Measurements from ENCODE around the gene AAMDC. TPM values are rescaled to one million over a fixed set of nuclear protein-coding genes. Genes with fewer than 3 reads are reported as not detected.
"Not testable (repeated sequence)": the region's sequence is repeated elsewhere in the genome, so short reads cannot be mapped to it uniquely, and the experiment has no call there.

Gene AAMDC
- total and polyA plus RNA-seq, 9 donors = 37.0 to 48.3 (median 43.4) TPM

DNA sequence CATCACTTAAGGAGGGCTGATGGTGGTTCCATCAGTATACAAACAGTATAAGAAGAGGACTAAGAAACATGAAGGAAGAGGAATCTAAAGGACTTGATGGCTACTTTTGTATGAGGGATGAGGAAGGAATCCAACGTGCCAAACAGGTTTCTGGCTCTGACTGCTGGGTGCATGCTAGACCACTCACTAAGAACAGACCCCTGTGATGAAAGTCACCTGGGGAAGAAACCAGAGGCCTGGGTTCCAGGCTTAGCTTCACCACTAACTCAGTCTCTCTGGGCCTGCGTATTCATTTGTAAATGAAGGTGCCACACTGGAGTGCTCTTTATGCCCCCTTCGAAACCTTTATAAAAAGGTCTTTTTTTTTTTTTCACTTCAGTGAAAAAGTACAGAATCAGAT, 55.1 kb downstream of the AAMDC start:
- Histone ChIP-seq H3K4me3 (ENCODE audit: low read length) (no peak overlapping the region), H3K9me3 (replicated peaks; ENCODE audit: control insufficient read depth, low read depth, low read length) (no peaks in the 10 kb centered on the region), H3K27me3 (ENCODE audit: control insufficient read depth, insufficient read depth, low read length) (no peaks in the 10 kb centered on the region), H3K36me3 (ENCODE audit: control insufficient read depth, insufficient read depth, low read length) (peaks cover 54% of the 10 kb centered on the region), H3K4me1 (ENCODE audit: control insufficient read depth, insufficient read depth, low read length) (peaks cover 6% of the 10 kb centered on the region), H3K27ac (ENCODE audit: low read length) (no peak overlapping the region)
- WGBS (ENCODE audit: insufficient coverage) = no CpG with 5 or more reads among the region's 3 CpGs
- DNase-seq = no peak

DNA sequence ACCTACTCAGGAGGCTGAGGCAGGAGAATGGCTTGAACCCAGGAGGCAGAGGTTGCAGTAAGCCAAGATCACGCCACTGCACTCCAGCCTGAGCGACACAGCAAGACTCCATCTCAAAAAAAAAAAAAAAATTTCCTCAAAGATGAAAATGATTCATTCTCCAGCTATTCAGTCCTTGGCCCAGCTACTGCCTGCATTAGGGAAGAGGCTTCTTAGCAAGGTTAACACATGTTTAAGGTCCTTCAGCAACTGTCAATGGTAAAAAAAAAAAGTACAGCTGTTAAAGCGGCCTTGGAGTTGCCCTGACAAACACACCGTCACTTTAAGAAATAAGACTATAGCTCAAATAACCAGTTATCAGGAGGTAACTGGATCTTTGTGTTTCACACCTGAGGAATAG, 57.3 kb downstream of the AAMDC start:
- no CpG with 5 or more reads among the region's 4 CpGs for WGBS (ENCODE audit: insufficient coverage)
- H3K36me3 ChIP-seq (ENCODE audit: control insufficient read depth, insufficient read depth, low read length) = peaks cover 60% of the 10 kb centered on the region

DNA sequence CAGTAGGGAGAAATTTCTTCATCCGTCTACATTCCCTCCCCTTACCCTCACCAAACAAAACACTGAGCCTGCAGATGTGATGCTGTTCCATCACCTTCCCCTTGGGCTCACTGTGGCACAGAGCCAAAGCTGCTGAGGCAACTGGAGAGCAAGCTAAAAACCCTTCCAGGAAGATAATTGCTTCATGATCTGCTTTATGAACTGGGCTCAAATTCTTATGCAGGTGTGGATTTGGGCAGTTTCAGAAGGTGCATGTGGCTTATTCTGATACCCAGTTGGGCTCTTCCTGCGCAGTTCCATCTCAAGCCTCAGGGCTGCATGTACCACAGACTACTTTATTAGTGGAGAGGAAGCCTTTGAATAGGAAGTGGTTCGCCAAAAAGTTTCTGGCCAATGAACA, 58.3 kb downstream of the AAMDC start:
- H3K4me1 ChIP-seq (ENCODE audit: control insufficient read depth, insufficient read depth, low read length) = peaks cover 6% of the 10 kb centered on the region
- no peak overlapping the region for H3K4me3 ChIP-seq (ENCODE audit: low read length)
- H3K9me3 ChIP-seq (replicated peaks; ENCODE audit: control insufficient read depth, low read depth, low read length) = no peaks in the 10 kb centered on the region
- no CpG with 5 or more reads among the region's 3 CpGs for WGBS (ENCODE audit: insufficient coverage)
- DNase-seq = peak; percentile 85
- H3K36me3 ChIP-seq (ENCODE audit: control insufficient read depth, insufficient read depth, low read length) = peaks cover 68% of the 10 kb centered on the region
- H3K27ac ChIP-seq (ENCODE audit: low read length) = no peak overlapping the region
- H3K27me3 ChIP-seq (ENCODE audit: control insufficient read depth, insufficient read depth, low read length) = no peaks in the 10 kb centered on the region

More for the DNA sequence above, 57.3 kb downstream of the AAMDC start:
- H3K4me1 ChIP-seq (ENCODE audit: control insufficient read depth, insufficient read depth, low read length); H3K9me3 ChIP-seq (replicated peaks; ENCODE audit: control insufficient read depth, low read depth, low read length); H3K4me3 ChIP-seq (ENCODE audit: low read length); H3K27me3 ChIP-seq (ENCODE audit: control insufficient read depth, insufficient read depth, low read length); H3K27ac ChIP-seq (ENCODE audit: low read length): not testable (repeated sequence)
- DNase-seq = peak; percentile 75

DNA sequence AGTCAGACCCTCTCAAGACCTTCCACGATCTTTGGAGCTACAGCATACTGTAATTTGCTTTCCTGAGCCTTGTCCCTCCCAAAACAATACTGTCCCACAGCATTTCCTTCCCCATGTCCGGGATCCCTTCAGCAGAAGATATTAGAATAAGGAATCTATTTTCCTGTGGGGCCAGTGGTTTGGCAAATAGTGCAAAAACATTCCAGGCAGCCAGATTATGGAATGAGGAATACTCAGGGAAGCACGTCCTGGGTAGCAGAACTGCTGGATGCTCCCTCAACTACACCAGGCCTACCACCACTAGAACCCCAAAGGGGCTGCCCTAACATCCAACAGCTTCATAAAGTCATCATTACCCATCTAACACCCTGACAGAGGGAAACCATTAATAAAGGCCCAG, 61.5 kb downstream of the AAMDC start:
- no peaks in the 10 kb centered on the region for H3K9me3 ChIP-seq (replicated peaks; ENCODE audit: control insufficient read depth, low read depth, low read length)
- no peak overlapping the region for H3K4me3 ChIP-seq (ENCODE audit: low read length)
- H3K4me1 ChIP-seq (ENCODE audit: control insufficient read depth, insufficient read depth, low read length) = peaks cover 6% of the 10 kb centered on the region
- WGBS (ENCODE audit: insufficient coverage) = 71% methylated on average over 1 of the region's 3 CpGs
- H3K36me3 ChIP-seq (ENCODE audit: control insufficient read depth, insufficient read depth, low read length) = peaks cover 62% of the 10 kb centered on the region
- H3K27ac ChIP-seq (ENCODE audit: low read length) = no peak overlapping the region
- no peaks in the 10 kb centered on the region for H3K27me3 ChIP-seq (ENCODE audit: control insufficient read depth, insufficient read depth, low read length)
- no peak for DNase-seq

DNA sequence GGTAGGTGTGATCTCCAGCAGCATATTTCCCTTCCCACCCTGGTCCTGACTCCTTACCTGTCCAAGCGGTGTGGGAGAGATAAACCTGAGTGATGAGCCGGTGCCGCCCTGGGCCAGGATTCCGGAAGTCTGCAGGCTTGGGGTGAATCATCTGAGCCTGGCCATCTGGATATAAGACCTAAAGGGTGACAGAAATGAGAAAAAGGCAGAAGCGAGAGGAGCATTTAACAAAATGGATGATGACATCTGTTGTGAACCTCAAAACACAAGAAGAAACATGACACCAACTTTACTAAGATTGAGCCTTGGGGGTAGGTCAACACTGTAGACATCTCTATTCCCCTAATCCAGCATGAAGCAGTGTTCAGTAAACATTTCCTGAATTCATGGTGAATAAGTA, 62.8 kb downstream of the AAMDC start:
- DNase-seq = no peak
- H3K27me3 ChIP-seq (ENCODE audit: control insufficient read depth, insufficient read depth, low read length) = no peaks in the 10 kb centered on the region
- no peak overlapping the region for H3K4me3 ChIP-seq (ENCODE audit: low read length)
- no peaks in the 10 kb centered on the region for H3K9me3 ChIP-seq (replicated peaks; ENCODE audit: control insufficient read depth, low read depth, low read length)
- no peak overlapping the region for H3K27ac ChIP-seq (ENCODE audit: low read length)
- 89% methylated on average over 4 of the region's 5 CpGs for WGBS (ENCODE audit: insufficient coverage)
- peaks cover 4% of the 10 kb centered on the region for H3K4me1 ChIP-seq (ENCODE audit: control insufficient read depth, insufficient read depth, low read length)
- H3K36me3 ChIP-seq (ENCODE audit: control insufficient read depth, insufficient read depth, low read length) = peaks cover 55% of the 10 kb centered on the region

DNA sequence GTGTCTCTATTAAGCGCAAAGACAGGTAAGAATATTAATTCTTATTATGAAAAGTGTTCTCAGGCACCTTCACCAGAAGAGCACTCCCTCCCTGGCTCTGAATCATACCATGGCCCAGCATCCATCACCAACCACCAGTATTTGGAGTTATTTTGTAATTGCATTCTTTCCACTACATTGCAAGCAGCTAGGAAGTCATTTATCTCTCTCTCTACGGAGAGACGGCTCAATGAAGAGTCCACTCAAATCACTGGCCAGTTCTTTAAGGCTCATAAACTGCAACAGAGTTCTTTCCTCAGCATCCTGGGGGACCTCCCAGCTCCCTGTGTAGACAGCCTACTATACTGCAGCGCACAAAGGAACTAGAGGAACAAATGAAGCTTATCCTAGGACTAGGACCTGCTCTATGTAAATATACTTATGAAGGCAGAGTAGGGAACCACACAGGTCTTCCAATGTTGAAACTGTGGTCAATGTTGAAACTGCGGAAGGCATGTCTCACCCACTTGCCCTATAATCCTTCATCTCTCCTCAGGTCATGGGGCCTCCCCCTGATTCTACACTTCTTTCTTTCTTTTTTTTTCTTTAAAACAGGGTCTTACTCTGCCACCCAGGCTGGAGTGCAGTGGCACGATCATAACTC, 63.4 kb downstream of the AAMDC start:
- Histone ChIP-seq H3K9me3 (replicated peaks; ENCODE audit: control insufficient read depth, low read depth, low read length) (no peaks in the 10 kb centered on the region), H3K4me3 (ENCODE audit: low read length) (no peak overlapping the region), H3K27ac (ENCODE audit: low read length) (no peak overlapping the region), H3K36me3 (ENCODE audit: control insufficient read depth, insufficient read depth, low read length) (peaks cover 50% of the 10 kb centered on the region), H3K27me3 (ENCODE audit: control insufficient read depth, insufficient read depth, low read length) (no peaks in the 10 kb centered on the region), H3K4me1 (ENCODE audit: control insufficient read depth, insufficient read depth, low read length) (peaks cover under 1% of the 10 kb centered on the region)
- 90% methylated on average over 2 of the region's 6 CpGs for WGBS (ENCODE audit: insufficient coverage)
- no peak for DNase-seq

DNA sequence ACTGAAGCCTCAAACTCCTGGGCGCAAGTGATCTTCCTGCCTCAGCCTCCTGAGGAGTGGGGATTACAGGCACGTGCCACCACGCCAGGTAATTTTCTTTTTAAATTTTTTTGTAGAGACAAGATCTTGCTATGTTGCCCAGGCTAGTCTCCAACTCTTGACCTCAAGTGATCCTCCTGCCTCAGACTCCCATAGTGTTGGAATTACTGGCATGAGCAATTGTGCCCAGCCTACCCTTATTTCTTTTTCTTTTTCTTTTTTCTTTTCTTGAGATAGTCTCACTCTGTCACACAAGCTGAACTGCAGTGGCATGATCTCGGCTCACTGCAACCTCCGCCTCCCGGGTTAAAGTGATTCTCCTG, 63.9 kb downstream of the AAMDC start:
- no peaks in the 10 kb centered on the region for H3K9me3 ChIP-seq (replicated peaks; ENCODE audit: control insufficient read depth, low read depth, low read length)
- H3K27me3 ChIP-seq (ENCODE audit: control insufficient read depth, insufficient read depth, low read length) = no peaks in the 10 kb centered on the region
- no peak overlapping the region for H3K4me3 ChIP-seq (ENCODE audit: low read length)
- H3K27ac ChIP-seq (ENCODE audit: low read length) = no peak overlapping the region
- no peak for DNase-seq
- H3K4me1 ChIP-seq (ENCODE audit: control insufficient read depth, insufficient read depth, low read length) = no peaks in the 10 kb centered on the region
- peaks cover 49% of the 10 kb centered on the region for H3K36me3 ChIP-seq (ENCODE audit: control insufficient read depth, insufficient read depth, low read length)
- 100% methylated on average over 1 of the region's 6 CpGs for WGBS (ENCODE audit: insufficient coverage)

DNA sequence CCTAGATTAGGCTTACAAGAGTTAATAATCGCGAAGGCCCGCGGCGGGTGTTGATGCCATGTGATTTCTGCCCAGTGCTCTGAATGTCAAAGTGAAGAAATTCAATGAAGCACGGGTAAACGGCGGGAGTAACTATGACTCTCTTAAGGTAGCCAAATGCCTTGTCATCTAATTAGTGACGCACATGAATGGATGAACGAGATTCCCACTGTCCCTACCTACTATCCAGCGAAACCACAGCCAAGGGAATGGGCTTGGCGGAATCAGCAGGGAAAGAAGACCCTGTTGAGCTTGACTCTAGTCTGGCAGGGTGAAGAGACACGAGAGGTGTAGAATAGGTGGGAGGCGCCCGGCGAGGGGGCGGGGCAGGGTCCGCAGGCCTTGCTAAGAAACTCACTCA, 65.5 kb downstream of the AAMDC start:
- no peak overlapping the region for H3K27ac ChIP-seq (ENCODE audit: low read length)
- H3K9me3 ChIP-seq (replicated peaks; ENCODE audit: control insufficient read depth, low read depth, low read length) = no peaks in the 10 kb centered on the region
- WGBS (ENCODE audit: insufficient coverage) = 74% methylated on average over 14 of the region's 18 CpGs
- no peak overlapping the region for H3K4me3 ChIP-seq (ENCODE audit: low read length)
- H3K36me3 ChIP-seq (ENCODE audit: control insufficient read depth, insufficient read depth, low read length) = peaks cover 42% of the 10 kb centered on the region
- peak; percentile 77 for DNase-seq
- H3K27me3 ChIP-seq (ENCODE audit: control insufficient read depth, insufficient read depth, low read length) = no peaks in the 10 kb centered on the region
- H3K4me1 ChIP-seq (ENCODE audit: control insufficient read depth, insufficient read depth, low read length) = no peaks in the 10 kb centered on the region

DNA sequence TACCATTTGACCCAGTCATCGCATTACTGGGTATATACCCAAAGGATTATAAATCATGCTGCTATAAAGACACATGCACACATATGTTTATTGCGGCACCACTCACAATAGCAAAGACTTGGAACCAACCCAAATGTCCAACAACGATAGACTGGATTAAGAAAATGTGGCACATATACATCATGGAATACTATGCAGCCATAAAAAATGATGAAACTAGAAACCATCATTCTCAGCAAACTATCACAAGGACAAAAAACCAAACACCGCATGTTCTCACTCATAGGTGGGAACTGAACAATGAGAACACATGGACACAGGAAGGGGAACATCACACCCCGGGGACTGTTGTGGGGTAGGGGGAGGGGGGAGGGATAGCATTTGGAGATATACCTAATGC, 68.1 kb downstream of the AAMDC start:
- H3K27me3 ChIP-seq (ENCODE audit: control insufficient read depth, insufficient read depth, low read length); H3K9me3 ChIP-seq (replicated peaks; ENCODE audit: control insufficient read depth, low read depth, low read length); DNase-seq; H3K4me3 ChIP-seq (ENCODE audit: low read length); H3K4me1 ChIP-seq (ENCODE audit: control insufficient read depth, insufficient read depth, low read length); H3K27ac ChIP-seq (ENCODE audit: low read length): not testable (repeated sequence)
- WGBS (ENCODE audit: insufficient coverage) = no CpG with 5 or more reads among the region's 5 CpGs
- H3K36me3 ChIP-seq (ENCODE audit: control insufficient read depth, insufficient read depth, low read length) = peaks cover 29% of the 10 kb centered on the region

DNA sequence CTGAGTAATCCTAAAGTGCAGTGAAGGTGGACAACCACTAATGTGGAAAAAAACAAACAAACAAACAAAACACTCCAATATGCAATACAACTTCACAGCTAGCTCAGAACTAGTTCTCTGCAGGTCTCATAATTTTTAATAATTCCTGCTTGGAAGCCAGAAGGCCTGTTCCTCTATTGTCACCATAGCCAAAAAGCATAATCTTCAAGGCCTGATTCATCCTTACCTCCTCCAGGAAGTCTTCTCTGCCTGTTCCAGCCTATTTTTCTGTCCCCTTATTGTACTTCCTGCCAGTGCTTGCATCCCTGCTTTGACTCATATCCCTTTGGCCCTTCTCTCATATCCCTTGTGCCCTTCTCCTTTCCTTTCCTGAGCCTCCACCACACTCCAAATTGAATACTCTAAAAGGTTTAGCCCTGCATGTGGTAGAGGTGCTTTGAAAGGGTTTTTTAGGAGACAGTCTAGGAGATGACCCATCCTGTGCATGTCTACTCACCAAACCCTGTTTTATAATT, 69.2 kb downstream of the AAMDC start:
- DNase-seq; H3K4me3 ChIP-seq (ENCODE audit: low read length); H3K9me3 ChIP-seq (replicated peaks; ENCODE audit: control insufficient read depth, low read depth, low read length); H3K27me3 ChIP-seq (ENCODE audit: control insufficient read depth, insufficient read depth, low read length); H3K27ac ChIP-seq (ENCODE audit: low read length); H3K4me1 ChIP-seq (ENCODE audit: control insufficient read depth, insufficient read depth, low read length): not testable (repeated sequence)
- peaks cover 28% of the 10 kb centered on the region for H3K36me3 ChIP-seq (ENCODE audit: control insufficient read depth, insufficient read depth, low read length)

DNA sequence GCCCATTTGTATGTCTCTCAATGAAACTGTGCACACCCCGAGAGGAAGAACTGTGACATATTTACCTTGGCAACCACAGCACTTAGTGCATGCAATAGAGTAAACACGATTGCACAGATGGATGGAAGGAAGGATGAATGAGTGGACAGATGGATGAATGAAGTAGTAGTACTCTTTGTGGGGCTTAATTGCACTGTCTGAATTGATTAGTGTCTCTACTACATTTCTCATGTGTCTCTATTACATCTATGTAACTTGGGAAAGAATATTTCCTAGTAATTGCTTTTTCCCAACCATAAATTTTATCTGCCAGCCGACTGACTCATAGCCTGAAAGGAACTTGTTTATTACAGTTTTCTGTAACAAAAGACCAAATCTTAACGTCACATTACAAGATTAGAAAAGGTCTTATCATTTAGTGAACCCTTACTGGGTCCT, 69.7 kb downstream of the AAMDC start:
- not testable (repeated sequence) for H3K27ac ChIP-seq (ENCODE audit: low read length); H3K27me3 ChIP-seq (ENCODE audit: control insufficient read depth, insufficient read depth, low read length); DNase-seq; H3K4me3 ChIP-seq (ENCODE audit: low read length); H3K4me1 ChIP-seq (ENCODE audit: control insufficient read depth, insufficient read depth, low read length); H3K9me3 ChIP-seq (replicated peaks; ENCODE audit: control insufficient read depth, low read depth, low read length)
- peaks cover 27% of the 10 kb centered on the region for H3K36me3 ChIP-seq (ENCODE audit: control insufficient read depth, insufficient read depth, low read length)
- 100% methylated on average over 1 of the region's 4 CpGs for WGBS (ENCODE audit: insufficient coverage)
